Astrocyte (in vitro differentiated cells and primary cell): ENCODE results near the gene CCL5. TPM values are rescaled to one million over a fixed set of nuclear protein-coding genes. Genes with fewer than 3 reads are reported as not detected.
A peak's percentile ranks its signal among the peaks of the same experiment; 100 is the strongest.

Source experiments
- DNase-seq: peaks from one replicate; pipeline ENCODE4 v3.0.0-alpha.2; 2010; ENCODE audit warnings: low read depth
- FAIRE-seq: peaks from 2 replicates; lab custom pipeline; 2011; peaks lifted over from hg19 to GRCh38; lab: Jason Lieb, UNC
- H2AFZ ChIP-seq: 2 replicates; pipeline ENCODE4 v1.6.0; 2012; ENCODE audit warnings: low read depth, low read length, inconsistent platforms
- H3K27ac ChIP-seq: 2 replicates; pipeline ENCODE4 v1.5.1; 2011; ENCODE audit warnings: low read depth, low read length, inconsistent platforms
- H3K27me3 ChIP-seq: 2 replicates; pipeline ENCODE4 v1.6.0; 2011; ENCODE audit warnings: low read length, inconsistent platforms; ENCODE audit not compliant: insufficient read depth
- H3K36me3 ChIP-seq: 2 replicates; pipeline ENCODE4 v1.5.1; 2011; ENCODE audit warnings: low read length, inconsistent platforms; ENCODE audit not compliant: insufficient read depth
- H3K4me1 ChIP-seq: 2 replicates; pipeline ENCODE4 v1.5.1; 2011; ENCODE audit warnings: low read length, inconsistent platforms; ENCODE audit not compliant: insufficient read depth
- H3K4me2 ChIP-seq: 2 replicates; pipeline ENCODE4 v1.6.0; 2012; ENCODE audit warnings: low read length, inconsistent platforms
- H3K4me3 ChIP-seq: 2 replicates; pipeline ENCODE4 v1.5.1; 2011; ENCODE audit warnings: low read depth, mild to moderate bottlenecking, low read length, inconsistent platforms; ENCODE audit not compliant: insufficient read depth
- H3K79me2 ChIP-seq: 2 replicates; pipeline ENCODE4 v1.6.0; 2012; ENCODE audit warnings: mild to moderate bottlenecking, low read length, inconsistent platforms; ENCODE audit not compliant: insufficient read depth
- H3K9ac ChIP-seq: 2 replicates; pipeline ENCODE4 v1.6.0; 2012; ENCODE audit warnings: mild to moderate bottlenecking, low read length, inconsistent platforms
- H3K9me3 ChIP-seq: 2 replicates; pipeline ENCODE4 v1.5.1; 2012; ENCODE audit warnings: low read depth, mild to moderate bottlenecking, low read length, inconsistent platforms; ENCODE audit not compliant: insufficient read depth
- H4K20me1 ChIP-seq: 2 replicates; pipeline ENCODE4 v1.6.0; 2012; ENCODE audit warnings: low read length, inconsistent platforms; ENCODE audit not compliant: insufficient read depth
- H3K27ac Mint-ChIP-seq: one replicate; pipeline ENCODE4 v1.8.0; 2021; ENCODE audit warnings: mild to moderate bottlenecking, mixed read lengths; ENCODE audit not compliant: unreplicated experiment
- H3K27me3 Mint-ChIP-seq: one replicate; pipeline ENCODE4 v1.8.0; 2021; ENCODE audit warnings: low read depth, mixed read lengths; ENCODE audit not compliant: unreplicated experiment
- H3K36me3 Mint-ChIP-seq: one replicate; pipeline ENCODE4 v1.8.0; 2021; ENCODE audit warnings: low read depth, mixed read lengths; ENCODE audit not compliant: unreplicated experiment
- H3K4me1 Mint-ChIP-seq: one replicate; pipeline ENCODE4 v1.8.0; 2021; ENCODE audit warnings: low read depth, mixed read lengths; ENCODE audit not compliant: unreplicated experiment
- H3K4me3 Mint-ChIP-seq: one replicate; pipeline ENCODE4 v1.8.0; 2021; ENCODE audit warnings: mild to moderate bottlenecking, moderate library complexity, mixed read lengths; ENCODE audit not compliant: unreplicated experiment
- H3K9me3 Mint-ChIP-seq: one replicate; pipeline ENCODE4 v1.8.0; 2021; ENCODE audit warnings: mild to moderate bottlenecking, mixed read lengths; ENCODE audit not compliant: unreplicated experiment
- EZH2 ChIP-seq: IDR thresholded peaks from 2 replicates; pipeline ENCODE4 v1.6.1; 2012; ENCODE audit warnings: mild to moderate bottlenecking, low read length, inconsistent platforms; ENCODE audit not compliant: insufficient read depth
- total RNA-seq: library from RNA; stranded (reverse); gene quantifications from 2 replicates; pipeline ENCODE4 v1.2.1, GENCODE V29; 2021
- TF ChIP-seq, protein P1 (sequence below): IDR thresholded peaks from 2 replicates; pipeline ENCODE4 v1.5.1; 2011; ENCODE audit warnings: low read depth, mild to moderate bottlenecking, inconsistent platforms, low read length, moderate library complexity; ENCODE audit not compliant: insufficient read depth

CCL5 gene
- total RNA-seq, 1 donor from 2014 or later = 71.3 TPM

DNA sequence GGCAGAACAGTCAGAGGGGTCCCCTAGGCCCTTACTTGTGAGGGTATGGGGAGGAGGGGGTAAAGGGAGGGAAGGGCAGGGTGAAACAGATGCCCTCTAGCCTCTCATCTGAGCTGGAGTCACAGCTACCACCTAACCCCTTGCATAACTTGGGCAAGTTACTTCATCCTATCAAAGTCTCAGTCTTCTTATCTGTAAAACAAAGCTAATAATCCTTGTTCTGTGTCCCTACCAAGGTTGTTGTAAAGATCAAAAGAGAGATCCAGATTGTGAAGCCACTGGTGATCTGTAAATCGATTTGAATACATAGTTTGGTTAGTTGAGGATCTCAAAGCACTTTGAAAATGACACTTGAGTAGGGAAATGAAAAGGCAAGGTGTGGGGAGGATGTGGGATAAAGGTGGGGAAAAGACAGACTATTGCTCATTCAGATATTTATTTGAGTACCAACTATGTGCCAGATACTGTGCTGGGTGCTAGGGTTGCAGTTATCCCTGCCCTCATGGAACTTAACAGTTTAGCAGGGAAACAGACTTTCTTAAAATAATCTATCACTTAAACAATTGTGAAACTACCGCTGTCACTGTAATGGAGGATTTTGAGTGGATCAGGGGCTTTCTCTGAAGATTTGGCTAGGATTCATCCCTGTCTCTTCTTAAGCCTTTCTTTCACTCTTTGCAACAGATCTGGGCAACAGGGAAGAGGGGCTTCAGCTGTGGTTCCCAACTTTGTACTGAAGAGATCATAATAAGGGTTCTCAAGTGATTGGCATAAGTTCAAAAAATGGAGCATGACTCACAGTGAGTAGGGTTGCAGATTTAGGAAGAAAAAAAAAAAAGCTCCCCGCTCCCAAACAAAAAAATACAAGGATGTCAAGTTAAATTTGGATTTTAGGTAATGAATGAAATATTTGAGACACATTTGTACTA lies 14.5 kb downstream of the CCL5 start:
- H3K27ac ChIP-seq = no peak overlapping the region
- no peak for TF ChIP-seq EZH2
- TF ChIP-seq, protein P1, sequence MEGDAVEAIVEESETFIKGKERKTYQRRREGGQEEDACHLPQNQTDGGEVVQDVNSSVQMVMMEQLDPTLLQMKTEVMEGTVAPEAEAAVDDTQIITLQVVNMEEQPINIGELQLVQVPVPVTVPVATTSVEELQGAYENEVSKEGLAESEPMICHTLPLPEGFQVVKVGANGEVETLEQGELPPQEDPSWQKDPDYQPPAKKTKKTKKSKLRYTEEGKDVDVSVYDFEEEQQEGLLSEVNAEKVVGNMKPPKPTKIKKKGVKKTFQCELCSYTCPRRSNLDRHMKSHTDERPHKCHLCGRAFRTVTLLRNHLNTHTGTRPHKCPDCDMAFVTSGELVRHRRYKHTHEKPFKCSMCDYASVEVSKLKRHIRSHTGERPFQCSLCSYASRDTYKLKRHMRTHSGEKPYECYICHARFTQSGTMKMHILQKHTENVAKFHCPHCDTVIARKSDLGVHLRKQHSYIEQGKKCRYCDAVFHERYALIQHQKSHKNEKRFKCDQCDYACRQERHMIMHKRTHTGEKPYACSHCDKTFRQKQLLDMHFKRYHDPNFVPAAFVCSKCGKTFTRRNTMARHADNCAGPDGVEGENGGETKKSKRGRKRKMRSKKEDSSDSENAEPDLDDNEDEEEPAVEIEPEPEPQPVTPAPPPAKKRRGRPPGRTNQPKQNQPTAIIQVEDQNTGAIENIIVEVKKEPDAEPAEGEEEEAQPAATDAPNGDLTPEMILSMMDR = no peak
- Mint-ChIP-seq H3K4me3 (no peak overlapping the region), H3K36me3 (peaks cover 17% of the 10 kb centered on the region), H3K9me3 (no peaks in the 10 kb centered on the region), H3K4me1 (peaks cover 15% of the 10 kb centered on the region), H3K27ac (peak overlapping the region; percentile 71), H3K27me3 (no peaks in the 10 kb centered on the region)
- peaks cover 7% of the 10 kb centered on the region for H3K4me1 ChIP-seq
- no peak overlapping the region for H2AFZ ChIP-seq
- H3K4me2 ChIP-seq = peak overlapping the region; percentile 19
- FAIRE-seq = no peak
- H4K20me1 ChIP-seq = no peaks in the 10 kb centered on the region
- no peaks in the 10 kb centered on the region for H3K9me3 ChIP-seq
- no peaks in the 10 kb centered on the region for H3K27me3 ChIP-seq
- H3K9ac ChIP-seq = no peak overlapping the region
- no peaks in the 10 kb centered on the region for H3K36me3 ChIP-seq
- H3K79me2 ChIP-seq = no peaks in the 10 kb centered on the region
- DNase-seq = peak; percentile 54
- H3K4me3 ChIP-seq = no peak overlapping the region

DNA sequence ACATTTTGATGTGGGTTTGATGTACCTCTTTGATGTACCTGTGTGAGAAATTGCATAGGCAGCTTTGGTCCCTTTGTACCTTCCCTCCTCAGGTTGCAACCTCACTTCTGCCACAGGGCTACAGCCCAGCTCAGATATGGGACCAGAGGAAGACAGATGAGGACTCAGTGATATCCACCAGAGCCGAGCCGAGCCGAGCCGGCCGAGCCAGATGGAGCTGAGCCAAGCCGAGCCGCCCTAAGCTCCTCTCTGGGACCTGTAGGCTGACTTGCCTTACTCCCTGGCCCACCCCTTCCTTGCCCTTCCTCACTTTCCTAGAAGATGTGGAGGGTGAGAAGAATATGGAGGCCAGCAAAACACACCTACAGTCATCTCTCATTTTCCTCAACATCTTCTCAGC lies 15.3 kb downstream of the CCL5 start:
- no peak overlapping the region for H3K4me2 ChIP-seq
- no peaks in the 10 kb centered on the region for H3K9me3 ChIP-seq
- no peak overlapping the region for H3K27ac Mint-ChIP-seq
- no peaks in the 10 kb centered on the region for H3K27me3 Mint-ChIP-seq
- no peaks in the 10 kb centered on the region for H3K9me3 Mint-ChIP-seq
- TF ChIP-seq, protein P1 = no peak
- TF ChIP-seq EZH2 = no peak
- H3K4me1 Mint-ChIP-seq = peaks cover 12% of the 10 kb centered on the region
- no peak for DNase-seq
- no peaks in the 10 kb centered on the region for H3K79me2 ChIP-seq
- H2AFZ ChIP-seq = no peak overlapping the region
- no peak for FAIRE-seq
- no peak overlapping the region for H3K27ac ChIP-seq
- H3K27me3 ChIP-seq = no peaks in the 10 kb centered on the region
- H3K4me1 ChIP-seq = peaks cover 7% of the 10 kb centered on the region
- no peaks in the 10 kb centered on the region for H3K36me3 ChIP-seq
- H4K20me1 ChIP-seq = no peaks in the 10 kb centered on the region
- no peak overlapping the region for H3K4me3 ChIP-seq
- no peak overlapping the region for H3K4me3 Mint-ChIP-seq
- no peak overlapping the region for H3K9ac ChIP-seq
- peaks cover 17% of the 10 kb centered on the region for H3K36me3 Mint-ChIP-seq

DNA sequence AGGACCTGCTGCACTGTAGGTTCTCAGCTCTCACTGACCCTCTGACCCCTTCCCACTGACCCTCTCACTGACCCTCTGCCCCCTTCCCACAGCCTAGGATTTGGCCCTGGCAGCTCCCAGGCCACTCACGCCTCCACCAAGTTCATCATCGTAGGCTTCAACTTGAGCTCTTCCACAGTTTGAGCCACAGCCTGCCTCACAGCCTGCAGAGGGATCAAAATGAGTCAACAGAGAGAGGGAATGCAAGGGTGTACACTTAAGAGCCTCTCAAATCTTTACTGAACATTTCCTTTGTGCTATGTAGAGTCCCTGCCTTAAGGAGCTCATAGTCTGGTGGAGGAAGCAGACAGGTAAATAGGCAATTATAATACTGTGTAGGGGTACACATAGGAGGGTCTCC lies 23.6 kb downstream of the CCL5 start:
- no peak for DNase-seq
- peaks cover 5% of the 10 kb centered on the region for H3K4me1 Mint-ChIP-seq
- Histone ChIP-seq H3K9me3 (no peaks in the 10 kb centered on the region), H3K36me3 (no peaks in the 10 kb centered on the region), H3K9ac (no peak overlapping the region), H3K79me2 (no peaks in the 10 kb centered on the region), H2AFZ (no peak overlapping the region), H3K4me1 (no peaks in the 10 kb centered on the region), H3K27ac (no peak overlapping the region), H3K4me3 (no peak overlapping the region), H4K20me1 (peaks cover 3% of the 10 kb centered on the region), H3K27me3 (no peaks in the 10 kb centered on the region), H3K4me2 (no peak overlapping the region)
- H3K9me3 Mint-ChIP-seq = no peaks in the 10 kb centered on the region
- H3K27me3 Mint-ChIP-seq = no peaks in the 10 kb centered on the region
- no peak overlapping the region for H3K27ac Mint-ChIP-seq
- H3K4me3 Mint-ChIP-seq = no peak overlapping the region
- TF ChIP-seq, protein P1 = no peak
- TF ChIP-seq EZH2 = no peak
- H3K36me3 Mint-ChIP-seq = peaks cover 17% of the 10 kb centered on the region
- FAIRE-seq = no peak
